GM23248 (cell line): ENCODE measurements around the gene POTEB2. TPM values are rescaled to one million over a fixed set of nuclear protein-coding genes. Genes with fewer than 3 reads are reported as not detected.
"Not testable (repeated sequence)": the region's sequence is repeated elsewhere in the genome, so short reads cannot be mapped to it uniquely, and the experiment has no call there.

Experiments
- DNase-seq: peaks from one replicate; pipeline ENCODE4 v3.0.0-alpha.2; 2015
- H2AFZ ChIP-seq: fragments of 200-600 bp; sonication (generic); 2 replicates; pipeline ENCODE4 v1.6.1; 2016; ENCODE audit warnings: antibody characterized with exemption
- H3F3A ChIP-seq: fragments of 200-600 bp; sonication (generic); 2 replicates; pipeline ENCODE4 v1.6.1; 2016; ENCODE audit warnings: mild to moderate bottlenecking, antibody characterized with exemption, mixed run types; ENCODE audit not compliant: insufficient read depth
- H3K27ac ChIP-seq: fragments of 200-600 bp; sonication (generic); 2 replicates; pipeline ENCODE4 v1.5.1; 2016; ENCODE audit warnings: mild to moderate bottlenecking
- H3K27me3 ChIP-seq: fragments of 200-600 bp; sonication (generic); replicated peaks from 2 replicates; pipeline ENCODE4 v1.6.1; 2016; ENCODE audit warnings: mild to moderate bottlenecking; ENCODE audit not compliant: insufficient read depth
- H3K36me3 ChIP-seq: fragments of 200-600 bp; sonication (generic); 2 replicates; pipeline ENCODE4 v1.6.1; 2016; ENCODE audit warnings: low read depth, mild to moderate bottlenecking
- H3K4me1 ChIP-seq: fragments of 200-600 bp; sonication (generic); 2 replicates; pipeline ENCODE4 v1.6.1; 2016; ENCODE audit warnings: mild to moderate bottlenecking; ENCODE audit not compliant: insufficient read depth
- H3K4me2 ChIP-seq: fragments of 200-600 bp; sonication (generic); one replicate; pipeline ENCODE4 v1.6.1; 2016; ENCODE audit warnings: mild to moderate bottlenecking; ENCODE audit not compliant: unreplicated experiment
- H3K4me3 ChIP-seq: fragments of 200-600 bp; sonication (generic); 2 replicates; pipeline ENCODE4 v1.5.1; 2016; ENCODE audit warnings: mild to moderate bottlenecking
- H3K79me2 ChIP-seq: fragments of 200-600 bp; sonication (generic); 2 replicates; pipeline ENCODE4 v1.6.1; 2016; ENCODE audit warnings: mild to moderate bottlenecking; ENCODE audit not compliant: insufficient read depth
- H3K9ac ChIP-seq: fragments of 200-600 bp; sonication (generic); 2 replicates; pipeline ENCODE4 v1.6.1; 2016; ENCODE audit warnings: mild to moderate bottlenecking
- H3K9me2 ChIP-seq: fragments of 200-600 bp; sonication (generic); 2 replicates; pipeline ENCODE4 v1.6.1; 2016; ENCODE audit warnings: mixed run types, mild to moderate bottlenecking, moderate library complexity; ENCODE audit not compliant: insufficient read depth
- H3K9me3 ChIP-seq: fragments of 200-600 bp; sonication (generic); one replicate; pipeline ENCODE4 v1.6.1; 2017; ENCODE audit warnings: low read depth
- H4K20me1 ChIP-seq: fragments of 200-600 bp; sonication (generic); 2 replicates; pipeline ENCODE4 v1.6.0; 2016; ENCODE audit not compliant: insufficient read depth
- WGBS, 2 experiments: methylation state at CpG; one replicate each; pipeline ENCODE4 v1.1.6; 2015 to 2017; ENCODE audit warnings: low lambda C conversion rate in 2 of 2, low coverage in 1 of 2; ENCODE audit errors: missing lambda C conversion rate in 2 of 2; 5-methylcytosine and 5-hydroxymethylcytosine counted together
- in situ Hi-C: fragments of 300-500 bp; cut with MboI; formaldehyde crosslinking; loops from 2 replicates; pipeline ENCODE4 v1.15.0; 2020
- microRNA-seq: library from miRNA; unstranded; fragments of <30 nt; microRNA quantifications from one replicate; pipeline ENCODE4, GENCODE V29; 2016; ENCODE audit warnings: borderline number of aligned reads
- polyA plus RNA-seq: library from polyadenylated mRNA; unstranded; fragments of >200 nt; fragmentation: Nextera tagmentation; extraction: Ambion mirVana; gene quantifications from 2 replicates; pipeline ENCODE4 v1.2.1, GENCODE V29; 2016
- small RNA-seq: library from RNA; depleted of rRNA; stranded (forward); fragments of <200 nt; gene quantifications from one replicate; pipeline ENCODE3, GENCODE V24; 2014; ENCODE audit warnings: low read depth, low replicate concordance
- total RNA-seq: library from RNA; depleted of rRNA; stranded (reverse); fragments of >200 nt; shearing (Covaris generic); gene quantifications from 2 replicates; pipeline ENCODE4 v1.2.3, GENCODE V29; 2014; rRNA removed

Gene POTEB2
- total RNA-seq (not detected in 2 replicates), polyA plus RNA-seq (not detected in 2 replicates)

DNA sequence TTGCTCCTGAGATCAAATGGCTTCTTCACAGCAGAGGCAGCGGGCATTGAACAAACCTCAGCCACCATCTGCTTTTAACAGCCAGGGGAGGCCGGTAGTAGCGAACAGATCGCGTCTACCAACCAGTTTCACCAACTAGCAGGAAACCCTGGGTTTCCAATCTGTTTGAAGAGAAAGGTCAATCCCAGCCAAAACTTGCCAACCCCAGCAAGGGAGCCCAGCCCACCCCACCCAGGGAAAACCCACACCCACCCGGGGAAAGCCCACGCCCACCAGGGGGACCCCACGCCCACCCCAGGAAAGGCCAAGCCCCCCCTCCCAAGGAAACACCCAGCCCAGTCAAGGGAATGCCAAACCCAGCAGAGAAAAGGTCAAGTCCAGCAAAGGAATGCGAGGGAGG is at the start of gene POTEB2:
Gene POTEB2, minus strand, starts transcription at position 101 of the 400 bp plus-strand sequence. Its CDS starts 33 bp downstream, at position 68.
- H3F3A ChIP-seq, H3K4me2 ChIP-seq, H3K36me3 ChIP-seq, in situ Hi-C loops, DNase-seq, H3K9me2 ChIP-seq, H3K9me3 ChIP-seq, H3K79me2 ChIP-seq, H2AFZ ChIP-seq, H3K9ac ChIP-seq, H3K4me3 ChIP-seq, H3K27me3 ChIP-seq, H3K27ac ChIP-seq, H3K4me1 ChIP-seq, H4K20me1 ChIP-seq: not testable (repeated sequence)
- no CpG with 5 or more reads among the region's 9 CpGs for WGBS, 2 experiments

DNA sequence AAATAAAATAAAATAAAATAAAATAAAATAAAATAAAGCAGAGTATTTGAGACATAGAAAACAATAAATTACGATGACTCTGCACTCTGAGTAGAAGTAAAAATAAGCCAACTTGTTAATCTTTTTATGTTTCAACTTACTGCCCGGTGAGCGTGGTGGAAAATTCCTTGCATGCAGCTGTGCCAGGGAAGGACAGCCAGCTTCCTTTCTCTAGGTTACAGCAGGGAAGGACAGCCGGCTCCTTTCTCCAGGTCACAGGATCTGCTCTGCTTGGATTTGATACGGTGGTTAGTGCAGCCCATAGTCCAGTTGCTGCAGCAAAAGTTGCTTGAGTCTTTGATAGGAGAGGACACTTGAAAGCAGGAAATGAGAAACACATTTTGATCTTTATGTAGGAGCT is 13.8 kb upstream of the POTEB2 start:
- H4K20me1 ChIP-seq, DNase-seq, H3K27ac ChIP-seq, in situ Hi-C loops, H3K9me2 ChIP-seq, H3K79me2 ChIP-seq, H3K4me3 ChIP-seq, H2AFZ ChIP-seq, H3K9ac ChIP-seq, H3F3A ChIP-seq, H3K9me3 ChIP-seq, H3K27me3 ChIP-seq, H3K36me3 ChIP-seq, H3K4me1 ChIP-seq, H3K4me2 ChIP-seq: not testable (repeated sequence)
- no CpG with 5 or more reads among the region's 5 CpGs for WGBS, 2 experiments

GRCh38 chr15:20878464-20878863 is 12.3 kb upstream of the POTEB2 start:
- no CpG with 5 or more reads among the region's 48 CpGs for WGBS, 2 experiments
- H3K4me2 ChIP-seq, H3K9ac ChIP-seq, H2AFZ ChIP-seq, H3K27ac ChIP-seq, H3F3A ChIP-seq, H3K27me3 ChIP-seq, H3K4me3 ChIP-seq, in situ Hi-C loops, H4K20me1 ChIP-seq, H3K9me2 ChIP-seq, H3K79me2 ChIP-seq, H3K36me3 ChIP-seq, H3K9me3 ChIP-seq, DNase-seq, H3K4me1 ChIP-seq: not testable (repeated sequence)

- H4K20me1 ChIP-seq, in situ Hi-C loops, H3K4me1 ChIP-seq, H3K79me2 ChIP-seq, H3K27me3 ChIP-seq, H2AFZ ChIP-seq, DNase-seq, H3K9me3 ChIP-seq, H3F3A ChIP-seq, H3K9ac ChIP-seq, H3K4me3 ChIP-seq, H3K27ac ChIP-seq, H3K4me2 ChIP-seq, H3K9me2 ChIP-seq, H3K36me3 ChIP-seq: not testable (repeated sequence)
- WGBS, 2 experiments = no CpG with 5 or more reads among the region's 37 CpGs
Observed at GRCh38 chr15:20877819-20878218, 11.7 kb upstream of the POTEB2 start.

Small RNA genes within 50 kb of the gene (microRNA-seq; reads per million reads assigned to microRNA genes)
- not detected for gene MIR3118-2

Small RNA genes within 50 kb of the gene (small RNA-seq; reads per million reads assigned to genes)
- not detected for gene AC012414.2
- not detected for gene MIR3118-2
- gene RNU6-749P = not detected
- not detected for gene ZNF519P2
